Body of pancreas (tissue), 4 donors: Measurements from ENCODE around the gene GLP2R.

Experiments used
- POLR2A ChIP-seq, 3 donors: fragments of 450-650 bp; IDR thresholded peaks; one replicate each; pipeline ENCODE4 v1.6.1; 2016; ENCODE audit warnings: antibody characterized with exemption in 3 of 3, mild to moderate bottlenecking in 2 of 3
- TF ChIP-seq, protein P1 (sequence below), 7 experiments: fragments of 450-650 bp in 4 of 7; fragments of 200-600 bp in 3 of 7; sonication (generic) in 3 of 7; IDR thresholded peaks; one replicate each; pipeline ENCODE4 v1.5.1; 2016 to 2019; ENCODE audit warnings: antibody characterized with exemption in 7 of 7

DNA sequence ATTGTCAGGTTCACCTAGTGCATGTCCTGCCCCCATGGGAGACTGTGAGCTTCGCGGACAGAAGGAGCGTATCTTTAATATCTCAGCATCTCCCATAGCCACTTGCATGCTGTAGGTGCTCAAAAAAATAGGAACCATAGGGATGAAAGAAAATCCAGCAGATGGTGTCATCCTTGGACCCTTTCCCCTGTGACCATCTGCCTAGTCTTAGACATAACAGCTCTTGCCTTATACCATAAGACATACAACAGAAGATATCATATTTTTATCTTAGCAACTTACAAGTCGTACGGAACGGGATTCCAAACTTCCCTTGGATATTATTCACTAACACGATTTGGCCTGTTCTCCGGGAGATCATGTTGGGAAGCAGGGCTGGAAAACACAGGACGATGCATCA, 48.8 kb upstream of the GLP2R start:
- TF ChIP-seq, protein P1, sequence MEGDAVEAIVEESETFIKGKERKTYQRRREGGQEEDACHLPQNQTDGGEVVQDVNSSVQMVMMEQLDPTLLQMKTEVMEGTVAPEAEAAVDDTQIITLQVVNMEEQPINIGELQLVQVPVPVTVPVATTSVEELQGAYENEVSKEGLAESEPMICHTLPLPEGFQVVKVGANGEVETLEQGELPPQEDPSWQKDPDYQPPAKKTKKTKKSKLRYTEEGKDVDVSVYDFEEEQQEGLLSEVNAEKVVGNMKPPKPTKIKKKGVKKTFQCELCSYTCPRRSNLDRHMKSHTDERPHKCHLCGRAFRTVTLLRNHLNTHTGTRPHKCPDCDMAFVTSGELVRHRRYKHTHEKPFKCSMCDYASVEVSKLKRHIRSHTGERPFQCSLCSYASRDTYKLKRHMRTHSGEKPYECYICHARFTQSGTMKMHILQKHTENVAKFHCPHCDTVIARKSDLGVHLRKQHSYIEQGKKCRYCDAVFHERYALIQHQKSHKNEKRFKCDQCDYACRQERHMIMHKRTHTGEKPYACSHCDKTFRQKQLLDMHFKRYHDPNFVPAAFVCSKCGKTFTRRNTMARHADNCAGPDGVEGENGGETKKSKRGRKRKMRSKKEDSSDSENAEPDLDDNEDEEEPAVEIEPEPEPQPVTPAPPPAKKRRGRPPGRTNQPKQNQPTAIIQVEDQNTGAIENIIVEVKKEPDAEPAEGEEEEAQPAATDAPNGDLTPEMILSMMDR (IDR thresholded peaks at IDR 0.05) = no peak
- TF ChIP-seq POLR2A (IDR thresholded peaks at IDR 0.05) = no peak
